ENCODE measurements around the gene ZNF860. TPM values are rescaled to one million over a fixed set of nuclear protein-coding genes. Genes with fewer than 3 reads are reported as not detected.

ZNF860 gene
- total RNA-seq, 3 donors from 2014 or later: 0.63 to 1.0 (median 0.70) TPM

Other genes starting within 250 kb of the ZNF860 start
- 10 to 100 TPM; 15.7 to 23.9 (median 16.6) TPM for gene OSBPL10, start 488 bp upstream of the ZNF860 start, total RNA-seq
- 100 to 1,000 TPM in 1 of 3 donors, 10 to 100 TPM in 2; 57.6 to 122 (median 72.1) TPM for gene GPD1L, start 124.9 kb downstream of the ZNF860 start, total RNA-seq